ENCODE results near the gene ASB13. TPM values are rescaled to one million over a fixed set of nuclear protein-coding genes. Genes with fewer than 3 reads are reported as not detected.

ASB13 gene
- total RNA-seq, 1 experiment from 2014 or later: 13.8 TPM

DNA sequence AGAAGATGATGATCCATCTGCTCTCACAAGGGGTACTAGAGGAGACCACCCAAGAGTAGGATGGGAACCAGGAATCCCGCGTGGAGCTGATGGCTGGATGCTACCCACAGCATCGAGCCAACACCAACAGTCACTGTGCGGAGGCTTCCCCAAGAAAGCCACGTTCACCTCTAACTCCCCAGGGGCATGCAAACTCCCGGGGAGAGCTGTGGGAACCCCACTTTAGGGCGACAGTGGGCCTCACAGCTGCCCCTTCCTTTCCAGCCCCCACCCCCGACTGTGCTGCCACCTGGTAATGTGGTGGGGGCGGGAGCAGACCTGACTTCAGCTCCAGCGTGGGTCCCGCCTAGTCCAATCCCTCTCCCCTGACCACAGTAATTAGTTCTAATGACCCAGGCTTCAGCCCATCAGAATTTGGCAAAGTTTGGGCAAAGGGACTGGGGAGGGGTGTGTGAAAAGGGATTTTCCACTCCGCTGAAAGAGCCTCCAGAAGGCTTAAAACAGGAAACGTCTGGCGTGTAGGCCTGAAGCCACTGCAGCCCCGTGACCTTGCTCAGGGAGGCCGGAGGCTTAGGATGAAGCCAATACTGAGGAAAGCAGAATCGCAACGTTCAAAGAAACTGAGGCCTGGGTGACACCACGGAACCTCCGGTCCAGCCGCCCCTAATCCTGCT lies 20.3 kb downstream of the ASB13 start:
- no peak overlapping the region for H3K18ac ChIP-seq (ENCODE audit: insufficient read length, low read depth, low read length)
- no peak overlapping the region for H4K8ac ChIP-seq (replicated peaks; ENCODE audit: insufficient read length, low read depth, low read length)
- H3K23me2 ChIP-seq (ENCODE audit: insufficient read length, low read depth, low read length, poor library complexity, severe bottlenecking): no peaks in the 10 kb centered on the region
- DNase-seq: no peak
- H4K5ac ChIP-seq (ENCODE audit: insufficient read length, low read depth, low read length): no peak overlapping the region
- H2BK20ac ChIP-seq (ENCODE audit: low read depth, low read length, poor library complexity, severe bottlenecking): no peak overlapping the region
- H2BK12ac ChIP-seq (ENCODE audit: insufficient read length, low read depth, low read length): no peak overlapping the region
- H2AFZ ChIP-seq (ENCODE audit: low read length): no peak overlapping the region
- no peaks in the 10 kb centered on the region for H3K4me1 ChIP-seq (ENCODE audit: insufficient read depth, low read length)
- no peaks in the 10 kb centered on the region for H4K20me1 ChIP-seq (ENCODE audit: control insufficient read depth, insufficient read depth, insufficient read length)
- TF ChIP-seq, protein P1, sequence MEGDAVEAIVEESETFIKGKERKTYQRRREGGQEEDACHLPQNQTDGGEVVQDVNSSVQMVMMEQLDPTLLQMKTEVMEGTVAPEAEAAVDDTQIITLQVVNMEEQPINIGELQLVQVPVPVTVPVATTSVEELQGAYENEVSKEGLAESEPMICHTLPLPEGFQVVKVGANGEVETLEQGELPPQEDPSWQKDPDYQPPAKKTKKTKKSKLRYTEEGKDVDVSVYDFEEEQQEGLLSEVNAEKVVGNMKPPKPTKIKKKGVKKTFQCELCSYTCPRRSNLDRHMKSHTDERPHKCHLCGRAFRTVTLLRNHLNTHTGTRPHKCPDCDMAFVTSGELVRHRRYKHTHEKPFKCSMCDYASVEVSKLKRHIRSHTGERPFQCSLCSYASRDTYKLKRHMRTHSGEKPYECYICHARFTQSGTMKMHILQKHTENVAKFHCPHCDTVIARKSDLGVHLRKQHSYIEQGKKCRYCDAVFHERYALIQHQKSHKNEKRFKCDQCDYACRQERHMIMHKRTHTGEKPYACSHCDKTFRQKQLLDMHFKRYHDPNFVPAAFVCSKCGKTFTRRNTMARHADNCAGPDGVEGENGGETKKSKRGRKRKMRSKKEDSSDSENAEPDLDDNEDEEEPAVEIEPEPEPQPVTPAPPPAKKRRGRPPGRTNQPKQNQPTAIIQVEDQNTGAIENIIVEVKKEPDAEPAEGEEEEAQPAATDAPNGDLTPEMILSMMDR (conservative IDR thresholded peaks at IDR 0.05): no peak
- H4K91ac ChIP-seq (ENCODE audit: insufficient read length, low read depth, low read length): no peak overlapping the region
- no peak overlapping the region for H3T11ph ChIP-seq (ENCODE audit: low read length)
- H3K27me3 ChIP-seq (ENCODE audit: insufficient read depth, low read length): no peaks in the 10 kb centered on the region
- no peaks in the 10 kb centered on the region for H3K9me3 ChIP-seq (ENCODE audit: control insufficient read depth, low read depth, low read length)
- H2BK5ac ChIP-seq (ENCODE audit: insufficient read length, low read length): no peak overlapping the region
- no peak overlapping the region for H2AK5ac ChIP-seq (ENCODE audit: insufficient read length, low read length)
- no peaks in the 10 kb centered on the region; a peak in 1 of 5 replicates for H3K9me3 Mint-ChIP-seq
- H2BK15ac ChIP-seq (ENCODE audit: low read depth, low read length): no peak overlapping the region
- H3K9ac ChIP-seq (ENCODE audit: extremely low read depth, insufficient read length, low read length): no peak overlapping the region
- no CpG with 5 or more reads among the region's 21 CpGs for WGBS (ENCODE audit: extremely low coverage, insufficient read length, low lambda C conversion rate)
- H3K56ac ChIP-seq (ENCODE audit: insufficient read length, low read depth, low read length): no peak overlapping the region
- H3K4me2 ChIP-seq (ENCODE audit: insufficient read depth, insufficient read length, low read length): no peak overlapping the region
- H3K27ac ChIP-seq (ENCODE audit: insufficient read length, low read depth, low read length): no peak overlapping the region
- no peak overlapping the region for H2BK120ac ChIP-seq (ENCODE audit: low read depth, low read length, poor library complexity, severe bottlenecking)
- peak overlapping the region in 1 of 3 experiments; percentile 28; a peak in 1 of 7 replicates for H3K27ac Mint-ChIP-seq
- H3K27me3 Mint-ChIP-seq (ENCODE audit: low read depth): no peaks in the 10 kb centered on the region
- peaks cover 30 to 56% (median 40%) of the 10 kb centered on the region in 3 experiments; a peak in 6 of 7 replicates for H3K36me3 Mint-ChIP-seq (ENCODE audit: insufficient read depth in 1 of 3, low read depth in 3 of 3)
- H3K4me1 Mint-ChIP-seq: peaks cover 4 to 5% of the 10 kb centered on the region in 2 experiments
- no peak overlapping the region for H3K14ac ChIP-seq (ENCODE audit: insufficient read depth, low read length)
- no peaks in the 10 kb centered on the region for H3K79me2 ChIP-seq (ENCODE audit: insufficient read depth, low read length)
- H3K79me1 ChIP-seq (ENCODE audit: insufficient read depth, low read depth, low read length, poor library complexity, severe bottlenecking): no peaks in the 10 kb centered on the region
- no peak overlapping the region for H3K4me3 Mint-ChIP-seq
- H3K4ac ChIP-seq (ENCODE audit: low read depth, low read length): no peak overlapping the region
- no peak overlapping the region for H3K23ac ChIP-seq (ENCODE audit: insufficient read length, low read depth, low read length)
